AG09309 (cell line): Measurements from ENCODE around the gene DNAH17.

Experiments
- DNase-seq: peaks from one replicate; pipeline ENCODE4 v3.0.0-alpha.2; 2010; ENCODE audit warnings: low read depth
- H3K4me3 ChIP-seq: 2 replicates; pipeline ENCODE4 v1.5.1; 2011; ENCODE audit warnings: mild to moderate bottlenecking, low read depth, low read length, moderate library complexity; ENCODE audit not compliant: control insufficient read depth
- TF ChIP-seq, protein P1 (sequence below): IDR thresholded peaks from 2 replicates; pipeline ENCODE4 v1.5.1; 2011; ENCODE audit warnings: mild to moderate bottlenecking, low read depth, low read length, inconsistent platforms; ENCODE audit not compliant: insufficient read depth, control insufficient read depth; ENCODE audit errors: missing control alignments

DNAH17 gene

DNA sequence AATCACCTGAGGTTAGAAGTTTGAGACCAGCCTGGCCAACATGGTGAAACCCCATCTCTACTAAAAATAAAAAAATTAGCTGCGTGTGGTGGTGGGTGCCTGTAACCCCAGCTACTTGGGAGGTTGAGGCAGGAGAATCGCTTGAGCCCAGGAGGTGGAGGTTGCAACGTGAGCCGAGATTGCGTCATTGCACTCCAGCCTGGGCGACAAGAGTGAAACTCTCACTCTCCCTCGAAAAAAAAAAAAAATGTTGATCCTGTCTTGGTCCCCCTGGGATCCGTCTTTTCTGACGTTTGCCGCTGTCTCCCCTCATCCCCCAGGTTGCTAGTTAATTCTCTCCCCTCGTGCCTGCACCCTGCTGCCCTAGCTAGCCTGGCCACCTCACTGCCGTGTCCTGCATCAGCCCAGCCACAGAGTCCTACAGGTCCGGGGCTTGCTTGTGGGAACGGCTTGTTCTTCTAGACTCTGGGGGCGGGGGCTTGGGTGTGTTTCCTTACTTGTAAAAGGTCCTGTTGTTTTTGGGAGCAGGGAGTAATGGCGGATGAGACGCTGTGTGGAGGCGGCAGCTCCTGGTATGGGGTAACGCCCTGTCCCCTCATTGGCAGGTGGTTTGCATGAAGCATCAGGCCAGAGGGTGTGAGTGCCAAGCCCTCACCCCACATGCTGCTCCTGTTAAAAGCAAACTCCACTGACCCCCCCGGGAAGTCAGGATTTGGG is 154.2 kb downstream of the DNAH17 start:
- no peak for DNase-seq
- H3K4me3 ChIP-seq, result no peak overlapping the region
- TF ChIP-seq, protein P1, sequence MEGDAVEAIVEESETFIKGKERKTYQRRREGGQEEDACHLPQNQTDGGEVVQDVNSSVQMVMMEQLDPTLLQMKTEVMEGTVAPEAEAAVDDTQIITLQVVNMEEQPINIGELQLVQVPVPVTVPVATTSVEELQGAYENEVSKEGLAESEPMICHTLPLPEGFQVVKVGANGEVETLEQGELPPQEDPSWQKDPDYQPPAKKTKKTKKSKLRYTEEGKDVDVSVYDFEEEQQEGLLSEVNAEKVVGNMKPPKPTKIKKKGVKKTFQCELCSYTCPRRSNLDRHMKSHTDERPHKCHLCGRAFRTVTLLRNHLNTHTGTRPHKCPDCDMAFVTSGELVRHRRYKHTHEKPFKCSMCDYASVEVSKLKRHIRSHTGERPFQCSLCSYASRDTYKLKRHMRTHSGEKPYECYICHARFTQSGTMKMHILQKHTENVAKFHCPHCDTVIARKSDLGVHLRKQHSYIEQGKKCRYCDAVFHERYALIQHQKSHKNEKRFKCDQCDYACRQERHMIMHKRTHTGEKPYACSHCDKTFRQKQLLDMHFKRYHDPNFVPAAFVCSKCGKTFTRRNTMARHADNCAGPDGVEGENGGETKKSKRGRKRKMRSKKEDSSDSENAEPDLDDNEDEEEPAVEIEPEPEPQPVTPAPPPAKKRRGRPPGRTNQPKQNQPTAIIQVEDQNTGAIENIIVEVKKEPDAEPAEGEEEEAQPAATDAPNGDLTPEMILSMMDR, result no peak

DNA sequence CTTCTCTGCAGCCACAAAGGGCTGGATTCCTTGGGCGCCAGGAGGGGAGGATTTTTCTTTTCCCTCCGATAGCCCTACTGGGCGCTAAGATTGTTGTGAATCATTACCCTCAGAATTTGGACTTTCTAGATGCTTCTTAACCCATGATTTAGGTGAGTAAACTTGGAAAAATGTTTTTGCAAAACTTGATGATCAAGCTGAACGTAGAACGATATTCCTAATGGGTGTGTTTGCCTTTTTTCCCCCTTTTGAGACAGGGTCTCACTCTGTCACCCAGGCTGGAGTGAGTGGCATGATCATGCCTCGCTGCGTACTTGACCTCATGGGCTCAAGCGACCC is 155.0 kb downstream of the DNAH17 start:
- DNase-seq, result no peak
- H3K4me3 ChIP-seq, result no peak overlapping the region
- TF ChIP-seq, protein P1, result no peak

DNA sequence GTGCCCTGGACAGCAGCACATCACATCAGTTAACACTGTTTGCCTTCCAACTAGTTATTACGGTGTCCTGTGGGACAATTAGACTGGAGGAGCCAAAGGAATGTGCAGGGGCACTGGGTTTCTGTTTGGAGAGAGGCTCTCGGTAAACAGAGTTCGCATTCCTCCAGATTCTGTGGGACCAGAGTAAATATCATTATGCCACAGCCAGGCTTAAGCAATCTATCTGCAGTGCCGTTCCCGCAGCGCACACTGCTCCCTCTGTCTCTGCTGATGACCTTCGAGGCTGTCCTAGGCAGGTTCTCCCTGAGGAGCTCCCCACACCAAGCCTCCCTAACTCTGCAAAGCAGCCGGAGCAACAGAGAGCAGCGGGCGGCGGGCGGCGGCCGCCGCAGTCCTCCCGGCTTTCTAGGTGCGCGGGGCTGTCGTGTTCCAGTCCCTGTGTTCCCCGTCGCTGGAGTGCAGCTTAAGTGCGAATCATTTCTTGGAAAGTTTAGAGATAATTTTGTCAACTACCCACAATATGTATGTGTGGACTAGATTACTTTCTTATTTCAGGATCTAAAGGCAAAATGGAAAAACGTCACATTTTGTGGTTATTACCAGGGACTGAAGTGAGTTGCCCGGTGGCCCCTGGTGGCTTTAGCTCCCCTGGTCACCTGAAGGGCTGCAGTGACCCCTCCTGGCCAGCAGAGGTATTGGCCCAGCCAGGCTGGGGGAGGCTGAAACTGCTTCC is 155.5 kb downstream of the DNAH17 start:
- TF ChIP-seq, protein P1, result peak; percentile 99
- no peak for DNase-seq
- H3K4me3 ChIP-seq, result no peak overlapping the region

DNA sequence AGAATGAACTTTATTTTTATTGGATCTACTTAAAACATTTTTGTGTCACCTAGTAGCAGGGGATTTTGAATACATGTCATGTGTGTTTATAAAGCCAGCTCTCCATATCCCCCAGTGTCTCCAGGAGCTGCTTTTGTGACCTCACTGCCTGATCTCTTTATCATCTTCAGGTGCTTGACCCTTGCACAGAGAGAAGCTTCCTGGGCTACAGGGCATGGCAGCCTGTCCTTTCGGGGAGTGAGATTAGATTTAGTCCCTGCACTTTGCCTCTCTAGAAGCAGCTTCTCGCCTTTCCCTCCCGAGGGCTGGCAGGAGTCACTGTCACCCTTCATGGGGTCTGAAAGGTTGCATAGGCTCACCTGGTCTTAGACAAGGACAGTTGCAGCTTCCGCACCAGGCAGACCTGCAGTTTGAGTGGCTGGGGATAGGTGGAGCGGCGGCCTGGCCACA is 156.1 kb downstream of the DNAH17 start:
- TF ChIP-seq, protein P1, result no peak
- no peak overlapping the region for H3K4me3 ChIP-seq
- no peak for DNase-seq

DNA sequence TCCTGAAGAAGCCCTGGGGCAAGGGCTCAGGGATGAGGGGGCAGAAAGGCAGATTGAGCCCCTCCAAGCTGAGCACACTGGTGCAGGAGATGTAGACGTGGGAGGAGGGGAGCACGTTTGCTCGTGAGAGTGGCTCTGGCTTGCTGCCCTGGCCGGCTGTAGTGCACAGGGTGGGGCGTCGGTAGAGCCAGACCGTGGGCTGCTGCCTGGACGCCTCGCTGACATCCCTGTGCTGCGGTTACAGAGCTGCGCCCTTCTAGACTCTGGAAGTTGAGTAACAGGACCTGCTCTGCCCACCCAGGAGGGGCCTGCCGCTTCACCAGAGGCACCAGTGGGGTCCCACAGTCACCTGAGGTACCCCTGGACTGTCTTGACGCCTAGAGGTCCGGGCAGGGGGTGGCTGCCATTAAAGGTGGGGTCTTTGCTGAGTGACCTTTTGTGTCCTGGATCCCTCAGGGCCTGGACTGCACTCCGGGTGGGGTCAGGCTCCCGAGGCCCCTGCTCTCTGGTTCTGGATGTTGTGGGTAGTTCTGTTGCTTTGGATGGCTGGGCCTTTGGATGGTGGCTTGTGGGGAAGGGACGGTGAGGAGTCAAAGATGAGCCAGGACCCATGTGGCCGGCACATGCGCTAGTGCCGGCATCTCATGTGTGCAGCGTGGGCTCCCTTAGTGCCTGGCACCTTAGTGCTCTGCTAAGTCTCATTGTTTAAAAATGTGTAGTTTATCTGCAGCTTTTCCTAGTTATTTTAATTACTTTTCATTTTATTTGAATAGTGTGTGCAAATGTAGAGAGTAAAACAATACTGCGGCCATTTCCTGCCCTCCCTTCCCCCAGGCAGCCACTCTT is 157.0 kb downstream of the DNAH17 start:
- no peak for DNase-seq
- no peak overlapping the region for H3K4me3 ChIP-seq
- TF ChIP-seq, protein P1, result no peak

DNA sequence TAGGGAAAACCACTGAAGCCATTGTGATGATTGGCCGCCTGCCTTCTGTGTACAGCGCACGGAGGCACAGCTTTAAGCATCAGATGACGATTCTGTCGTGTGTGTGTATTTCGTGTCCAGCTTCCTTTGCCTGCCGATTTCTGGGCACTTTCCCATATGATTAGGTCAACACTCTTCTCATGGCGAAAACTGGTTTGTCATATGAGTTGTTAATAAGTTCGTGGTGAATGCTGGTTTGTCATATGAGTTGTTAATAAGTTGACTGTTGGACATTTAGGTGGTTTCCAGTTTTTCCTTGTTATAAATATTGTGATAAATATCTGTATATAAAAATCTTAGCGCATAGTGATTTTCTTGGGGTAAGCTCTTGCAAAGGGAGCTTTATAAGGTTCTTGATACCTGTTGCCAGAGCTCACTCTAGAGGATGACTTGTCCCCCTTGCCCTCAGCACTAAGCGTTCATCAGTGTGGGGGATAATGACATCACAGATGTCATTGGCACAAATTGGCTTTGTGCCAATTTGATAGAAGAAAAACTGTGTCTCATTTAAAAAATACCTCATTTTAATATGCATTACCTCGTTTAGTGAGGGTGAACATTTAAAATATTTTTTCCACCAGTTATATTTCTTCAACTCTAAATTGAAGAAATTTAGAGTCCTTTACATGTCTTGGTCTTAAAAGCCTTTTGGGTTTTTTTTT is 158.7 kb downstream of the DNAH17 start:
- DNase-seq, result no peak
- TF ChIP-seq, protein P1, result no peak
- H3K4me3 ChIP-seq, result no peak overlapping the region
